KOPT-K1 (cell line): ENCODE measurements around the gene AGAP2.

ENCODE experiments used
- H3K27ac ChIP-seq: fragments of 200-600 bp; sonication (generic); 2 replicates; pipeline ENCODE4 v1.5.1; 2016; ENCODE audit warnings: antibody characterized with exemption, mild to moderate bottlenecking, low read depth, low read length; ENCODE audit not compliant: poor library complexity, severe bottlenecking
- H3K36me3 ChIP-seq: fragments of 200-600 bp; sonication (generic); 2 replicates; pipeline ENCODE4 v1.5.1; 2017; ENCODE audit warnings: antibody characterized with exemption, mild to moderate bottlenecking, low read length, moderate library complexity; ENCODE audit not compliant: insufficient read depth
- H3K9me3 ChIP-seq: fragments of 200-600 bp; sonication (generic); 2 replicates; pipeline ENCODE4 v1.5.1; 2017; ENCODE audit warnings: antibody characterized with exemption, low read length, mild to moderate bottlenecking; ENCODE audit not compliant: insufficient read depth, poor library complexity, severe bottlenecking

Gene AGAP2

GRCh38 chr12:57772429-57773322, 34.1 kb upstream of the AGAP2 start, which contains the start of gene EEF1AKMT3:
Gene EEF1AKMT3, plus strand, starts transcription at chr12:57772614. Its CDS starts 111 bp downstream, at chr12:57772725.
- Histone ChIP-seq H3K36me3 (peaks cover 34% of the 10 kb centered on the region), H3K27ac (peak within 1 kb of the TSS; percentile 75), H3K9me3 (no peaks in the 10 kb centered on the region)

- Histone ChIP-seq H3K27ac (peak within 1 kb of the TSS; percentile 75), H3K36me3 (peaks cover 39% of the 10 kb centered on the region), H3K9me3 (no peaks in the 10 kb centered on the region)
Measured at GRCh38 chr12:57771873-57772428, 33.4 kb upstream of the AGAP2 start, which contains the start of gene METTL1. Gene METTL1, minus strand, starts transcription at chr12:57772105. Its CDS starts 22 bp downstream, at chr12:57772083.

DNA sequence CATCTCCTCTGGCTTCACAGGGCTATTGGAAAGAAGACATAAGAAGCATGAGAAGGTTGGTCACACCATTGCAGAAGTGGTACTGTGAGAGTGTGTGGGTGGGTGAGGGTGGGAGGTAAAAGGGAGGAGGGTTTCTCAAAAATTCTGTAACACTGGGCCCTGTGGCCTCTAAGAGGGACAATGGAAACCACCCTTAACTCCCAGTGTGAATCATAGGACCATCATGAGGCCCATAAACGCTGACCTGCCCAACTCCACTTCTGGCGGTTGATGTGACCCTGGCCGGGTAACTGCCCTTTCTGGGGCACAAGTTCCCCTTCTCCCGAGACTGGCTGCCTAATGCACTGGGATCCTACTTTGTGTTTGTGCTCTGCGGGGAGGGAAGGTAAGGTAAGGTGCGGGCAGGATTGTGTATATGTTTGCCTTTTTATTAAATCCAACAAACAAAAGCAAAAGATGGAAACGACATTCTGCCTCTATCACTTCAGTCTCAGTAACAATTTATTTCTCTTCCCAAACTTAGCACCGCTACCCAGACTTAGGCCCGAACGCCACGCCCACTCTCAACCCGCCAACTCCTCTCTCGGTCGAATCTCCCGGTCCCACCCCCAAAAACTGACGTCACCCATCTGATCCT, 32.8 kb upstream of the AGAP2 start:
- H3K36me3 ChIP-seq = peaks cover 39% of the 10 kb centered on the region
- peak overlapping the region; percentile 75 for H3K27ac ChIP-seq
- no peaks in the 10 kb centered on the region for H3K9me3 ChIP-seq

DNA sequence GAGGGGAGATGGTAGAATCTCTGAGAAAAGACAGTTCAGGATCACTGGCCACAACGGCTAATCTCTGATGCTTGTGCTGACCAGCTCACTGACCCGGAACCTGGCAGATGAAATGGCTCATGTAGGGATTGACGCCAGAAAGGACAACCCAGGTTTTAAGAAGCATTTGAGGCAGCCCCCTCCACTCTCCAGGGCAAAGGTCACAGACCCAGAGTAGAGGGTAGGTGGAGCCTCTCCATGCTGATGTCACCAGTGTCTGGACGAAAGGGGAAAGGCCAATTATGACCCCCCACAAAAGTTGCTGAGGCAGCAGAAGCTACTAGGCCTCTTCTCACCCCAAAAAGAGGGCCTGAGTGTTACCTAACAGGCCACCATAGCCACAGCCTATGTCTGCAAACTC, 32.2 kb upstream of the AGAP2 start:
- Histone ChIP-seq H3K9me3 (no peaks in the 10 kb centered on the region), H3K36me3 (peaks cover 39% of the 10 kb centered on the region), H3K27ac (peak overlapping the region; percentile 75)

DNA sequence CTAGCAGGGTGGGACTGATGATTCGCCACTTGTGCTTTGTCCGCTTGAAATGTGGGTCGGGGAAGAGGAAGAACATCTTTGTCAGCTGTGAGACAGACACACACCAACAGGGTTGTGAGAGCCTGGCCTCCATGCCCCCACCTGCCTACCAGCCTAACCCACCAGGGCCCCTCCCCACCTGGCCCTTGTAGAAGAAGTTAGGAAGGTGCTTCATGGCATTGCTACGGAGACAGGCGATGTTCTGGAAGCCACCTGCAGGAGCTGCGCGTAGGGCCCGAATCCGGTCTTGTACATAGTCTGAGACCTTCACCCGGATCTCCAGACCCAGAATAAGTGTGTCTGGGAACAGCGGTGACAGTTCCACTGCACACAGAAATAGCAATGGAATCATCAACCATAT, 31.1 kb upstream of the AGAP2 start:
- H3K36me3 ChIP-seq = peaks cover 39% of the 10 kb centered on the region
- no peaks in the 10 kb centered on the region for H3K9me3 ChIP-seq
- no peak overlapping the region for H3K27ac ChIP-seq

DNA sequence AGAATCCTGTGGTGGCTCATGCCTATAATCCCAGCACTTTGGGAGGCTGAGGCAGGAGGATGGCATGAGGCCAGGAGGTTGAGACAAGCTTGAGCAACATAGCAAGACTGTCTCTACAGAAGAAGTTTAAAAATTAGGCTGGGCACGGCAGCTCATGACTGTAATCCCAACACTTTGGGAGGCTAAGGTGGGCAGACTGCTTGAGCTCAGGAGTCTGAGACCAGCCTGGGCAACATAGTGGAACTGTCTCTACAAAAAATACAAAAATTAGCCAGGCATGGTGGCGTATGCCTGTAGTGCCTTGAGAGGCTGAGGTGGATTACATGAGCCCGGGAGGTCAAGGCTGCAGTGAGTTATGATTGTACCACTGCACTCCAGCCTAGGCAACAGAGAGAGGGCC, 29.3 kb upstream of the AGAP2 start:
- no peak overlapping the region for H3K27ac ChIP-seq
- H3K9me3 ChIP-seq = no peaks in the 10 kb centered on the region
- peaks cover 43% of the 10 kb centered on the region for H3K36me3 ChIP-seq

GRCh38 chr12:57767305-57767698, 28.8 kb upstream of the AGAP2 start:
- Histone ChIP-seq H3K36me3 (peaks cover 49% of the 10 kb centered on the region), H3K9me3 (no peaks in the 10 kb centered on the region), H3K27ac (no peak overlapping the region)

DNA sequence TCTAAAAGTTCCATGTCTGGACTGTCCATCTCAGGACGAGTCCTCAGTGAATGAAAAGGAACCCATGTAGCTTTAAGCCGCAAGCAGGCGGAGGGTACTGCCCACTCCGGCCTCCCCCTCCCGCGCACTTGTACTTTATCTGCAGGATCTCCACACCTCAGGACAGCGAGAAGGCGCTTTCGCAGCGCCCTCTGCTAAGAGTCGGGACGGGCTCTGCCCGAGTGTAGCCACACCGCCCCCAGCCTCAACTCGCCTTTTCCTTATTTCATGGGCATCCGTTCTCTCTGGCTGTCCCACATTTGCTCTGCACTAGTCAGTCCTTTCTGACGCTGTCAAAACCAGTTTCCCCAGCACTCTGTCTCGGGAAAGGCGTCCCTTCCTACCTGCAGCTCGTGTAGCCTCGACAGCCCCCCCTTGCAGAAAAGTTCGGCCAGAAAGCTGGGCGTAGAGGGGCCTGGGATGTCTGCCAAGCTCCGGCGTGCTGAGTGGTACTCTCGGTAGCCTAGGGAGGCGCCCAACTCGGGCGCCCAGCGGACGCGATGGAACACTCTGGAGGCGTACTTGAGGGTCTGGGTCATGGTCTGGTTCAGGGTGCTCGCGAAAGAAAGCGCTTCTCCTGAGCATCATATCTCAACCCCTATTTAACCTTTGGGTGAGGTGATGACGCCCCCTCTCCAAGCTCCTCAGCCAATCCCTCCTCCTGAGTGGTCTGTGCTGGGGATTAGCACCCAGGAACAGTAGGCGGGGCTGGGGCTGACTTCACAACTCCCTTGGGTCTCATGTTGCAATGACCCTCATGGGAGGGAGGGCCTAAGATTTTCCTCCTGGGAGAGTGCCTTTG, 28.1 kb upstream of the AGAP2 start, which contains the start of gene CYP27B1:
CYP27B1 (minus strand) TSS at position 615 of the 841 bp plus-strand sequence; CDS start at position 578, 37 bp downstream.
- H3K36me3 ChIP-seq = peaks cover 54% of the 10 kb centered on the region
- H3K27ac ChIP-seq = no peak within 1 kb of the TSS

GRCh38 chr12:57765698-57766463, 27.3 kb upstream of the AGAP2 start:
- peaks cover 61% of the 10 kb centered on the region for H3K36me3 ChIP-seq
- H3K9me3 ChIP-seq = no peaks in the 10 kb centered on the region
- H3K27ac ChIP-seq = no peak overlapping the region

More for the DNA sequence above, 28.1 kb upstream of the AGAP2 start, which contains the start of gene CYP27B1:
- H3K9me3 ChIP-seq = no peaks in the 10 kb centered on the region

GRCh38 chr12:57765003-57765697, 26.6 kb upstream of the AGAP2 start:
- Histone ChIP-seq H3K36me3 (peaks cover 61% of the 10 kb centered on the region), H3K9me3 (no peaks in the 10 kb centered on the region), H3K27ac (no peak overlapping the region)

DNA sequence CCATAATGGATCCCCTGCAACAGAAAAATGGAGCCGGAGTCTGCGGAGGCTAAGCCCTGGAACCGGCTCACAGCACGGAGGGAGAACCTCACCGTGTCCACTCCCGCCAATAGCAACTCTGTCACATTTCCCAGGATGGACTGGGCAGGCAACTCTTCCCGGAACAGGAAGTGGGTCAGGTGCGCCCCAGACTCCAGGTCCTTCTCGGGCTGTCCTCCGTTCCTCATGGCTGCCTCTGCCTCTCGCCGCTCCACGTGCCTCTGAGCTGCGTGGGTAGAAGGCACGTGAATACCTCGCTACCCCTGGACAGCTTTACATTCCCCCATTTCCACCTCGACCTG, 26.1 kb upstream of the AGAP2 start:
- Histone ChIP-seq H3K36me3 (peaks cover 61% of the 10 kb centered on the region), H3K27ac (no peak overlapping the region), H3K9me3 (no peaks in the 10 kb centered on the region)

- Histone ChIP-seq H3K36me3 (peaks cover 61% of the 10 kb centered on the region), H3K9me3 (no peaks in the 10 kb centered on the region)
Measured at GRCh38 chr12:57763881-57764661, 25.5 kb upstream of the AGAP2 start.

GRCh38 chr12:57762463-57762862, 23.9 kb upstream of the AGAP2 start:
- H3K27ac ChIP-seq = no peak overlapping the region
- no peaks in the 10 kb centered on the region for H3K9me3 ChIP-seq
- peaks cover 61% of the 10 kb centered on the region for H3K36me3 ChIP-seq

More at GRCh38 chr12:57763881-57764661, 25.5 kb upstream of the AGAP2 start:
- H3K27ac ChIP-seq = no peak overlapping the region
